CD4-positive, alpha-beta T cell (primary cell): Measurements from ENCODE around the gene TM9SF3. TPM values are rescaled to one million over a fixed set of nuclear protein-coding genes. Genes with fewer than 3 reads are reported as not detected.

ENCODE experiments used
- ATAC-seq: fragments of 200-7000 bp; cut with Tn5 transposase; one replicate; pipeline ENCODE4 v1.10.0; 2022; ENCODE audit warnings: mild to moderate bottlenecking; ENCODE audit not compliant: poor library complexity
- CTCF ChIA-PET: fragments of 350-600 bp; sonication (Branson Sonifier 250); formaldehyde crosslinking; loops from one replicate; lab custom pipeline; 2021; ENCODE audit warnings: antibody characterized with exemption, inconsistent platforms; lab: Charles Lee
- POLR2A ChIA-PET: fragments of 350-600 bp; sonication (Branson Sonifier 250); formaldehyde crosslinking; loops from one replicate; lab custom pipeline; 2021; ENCODE audit warnings: antibody characterized with exemption, inconsistent platforms; lab: Charles Lee
- DNase-seq, 14 experiments: peaks; one replicate each; pipeline ENCODE4 v3.0.0-alpha.2; 2013 to 2020; ENCODE audit warnings: mixed read lengths in 2 of 14
- H3K27ac ChIP-seq, 2 donors: one replicate each; pipeline versions ENCODE4 v1.5.1 to v1.7.0; 2013; ENCODE audit warnings: low read length in 2 of 2, low read depth in 1 of 2, mild to moderate bottlenecking in 1 of 2
- H3K27me3 ChIP-seq, 2 experiments: 1 replicate in 1 of 2; 2 replicates in 1 of 2; pipeline versions ENCODE4 v1.6.1 to v1.7.0; 2013; ENCODE audit warnings: low read length in 2 of 2, control low read depth in 1 of 2, mild to moderate bottlenecking in 1 of 2, moderate library complexity in 1 of 2; ENCODE audit not compliant: insufficient read depth in 2 of 2, control insufficient read depth in 1 of 2
- H3K36me3 ChIP-seq: one replicate; pipeline ENCODE4 v1.6.1; 2013; ENCODE audit warnings: low read length, control low read depth; ENCODE audit not compliant: insufficient read depth
- H3K4me1 ChIP-seq: one replicate; pipeline ENCODE4 v1.6.1; 2013; ENCODE audit warnings: low read length, control low read depth; ENCODE audit not compliant: insufficient read depth
- H3K4me3 ChIP-seq: one replicate; pipeline ENCODE4 v1.5.1; 2013; ENCODE audit warnings: mild to moderate bottlenecking, low read length, moderate library complexity
- H3K9me3 ChIP-seq, 2 experiments: 1 replicate in 1 of 2; 2 replicates in 1 of 2; pipeline versions ENCODE4 v1.6.1 to v1.7.0; 2013; ENCODE audit warnings: low read length in 2 of 2, mild to moderate bottlenecking in 2 of 2, control low read depth in 1 of 2, moderate library complexity in 1 of 2; ENCODE audit not compliant: control insufficient read depth in 1 of 2, insufficient read depth in 1 of 2
- H3K27ac Mint-ChIP-seq: one replicate; pipeline ENCODE4 v1.8.0; 2020; ENCODE audit warnings: mixed read lengths
- H3K27me3 Mint-ChIP-seq: one replicate; pipeline ENCODE4 v1.8.0; 2021; ENCODE audit warnings: mixed read lengths
- H3K36me3 Mint-ChIP-seq: one replicate; pipeline ENCODE4 v1.8.0; 2021; ENCODE audit warnings: low read depth, mixed read lengths
- H3K4me1 Mint-ChIP-seq: one replicate; pipeline ENCODE4 v1.8.0; 2021; ENCODE audit warnings: low read depth, mixed read lengths
- H3K4me3 Mint-ChIP-seq: one replicate; pipeline ENCODE4 v1.8.0; 2020; ENCODE audit warnings: mild to moderate bottlenecking, mixed read lengths
- H3K9me3 Mint-ChIP-seq: one replicate; pipeline ENCODE4 v1.8.0; 2020; ENCODE audit warnings: mixed read lengths
- intact Hi-C, 2 experiments: fragments of 100-400 bp; cut with DNase I in 1 of 2; cut with micrococcal nuclease in 1 of 2; formaldehyde crosslinking; loops; one replicate each; pipeline versions ENCODE4 v1.15.1 to v1.9.0; 2023 to 2025; cut with DNase I, micrococcal nuclease
- total RNA-seq, 174 experiments: library from RNA in 2 of 174; stranded (reverse) in 2 of 174; gene quantifications; one replicate each; pipeline ENCODE4 v1.2.3 and lab custom pipeline; 2021 to 2026
- TF ChIP-seq, protein P1 (sequence below): fragments of 200-600 bp; IDR thresholded peaks from one replicate; pipeline ENCODE4 v1.8.0; 2022; ENCODE audit warnings: antibody characterized with exemption, mild to moderate bottlenecking

TM9SF3 gene
- total RNA-seq, 2 experiments from 2014 or later, result 92.4 to 92.7 TPM

DNA sequence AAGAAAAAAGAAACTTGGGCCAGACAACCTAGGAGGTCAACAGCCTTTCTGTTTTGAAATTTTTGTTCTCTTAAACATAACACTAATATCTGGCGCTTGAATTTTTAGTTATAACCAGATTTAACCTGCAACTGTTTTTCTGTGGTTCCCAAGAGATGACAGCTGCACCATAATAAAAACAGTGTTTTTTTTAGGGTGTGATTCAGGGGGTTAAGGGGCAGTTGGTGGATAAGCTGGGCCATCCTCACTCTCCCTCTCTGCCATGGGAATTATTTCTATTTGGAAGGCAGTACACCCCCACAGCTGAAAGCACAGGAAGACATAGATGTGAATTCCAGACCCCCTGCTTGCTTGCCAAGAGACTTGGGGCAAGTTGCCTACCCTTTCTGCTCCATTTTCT is 20.1 kb upstream of the TM9SF3 start:
- Histone ChIP-seq H3K4me1 (peaks cover 14% of the 10 kb centered on the region), H3K4me3 (no peak overlapping the region), H3K36me3 (no peaks in the 10 kb centered on the region), H3K27me3 (no peaks in the 10 kb centered on the region), H3K9me3 (no peaks in the 10 kb centered on the region), H3K27ac (no peak overlapping the region)
- ATAC-seq, result no peak
- CTCF ChIA-PET, result no interaction called here
- Mint-ChIP-seq H3K27me3 (no peaks in the 10 kb centered on the region), H3K36me3 (no peaks in the 10 kb centered on the region), H3K4me3 (no peak overlapping the region), H3K27ac (no peak overlapping the region), H3K4me1 (peaks cover 5% of the 10 kb centered on the region), H3K9me3 (no peaks in the 10 kb centered on the region)
- intact Hi-C loops, result no loop called here
- TF ChIP-seq, protein P1, sequence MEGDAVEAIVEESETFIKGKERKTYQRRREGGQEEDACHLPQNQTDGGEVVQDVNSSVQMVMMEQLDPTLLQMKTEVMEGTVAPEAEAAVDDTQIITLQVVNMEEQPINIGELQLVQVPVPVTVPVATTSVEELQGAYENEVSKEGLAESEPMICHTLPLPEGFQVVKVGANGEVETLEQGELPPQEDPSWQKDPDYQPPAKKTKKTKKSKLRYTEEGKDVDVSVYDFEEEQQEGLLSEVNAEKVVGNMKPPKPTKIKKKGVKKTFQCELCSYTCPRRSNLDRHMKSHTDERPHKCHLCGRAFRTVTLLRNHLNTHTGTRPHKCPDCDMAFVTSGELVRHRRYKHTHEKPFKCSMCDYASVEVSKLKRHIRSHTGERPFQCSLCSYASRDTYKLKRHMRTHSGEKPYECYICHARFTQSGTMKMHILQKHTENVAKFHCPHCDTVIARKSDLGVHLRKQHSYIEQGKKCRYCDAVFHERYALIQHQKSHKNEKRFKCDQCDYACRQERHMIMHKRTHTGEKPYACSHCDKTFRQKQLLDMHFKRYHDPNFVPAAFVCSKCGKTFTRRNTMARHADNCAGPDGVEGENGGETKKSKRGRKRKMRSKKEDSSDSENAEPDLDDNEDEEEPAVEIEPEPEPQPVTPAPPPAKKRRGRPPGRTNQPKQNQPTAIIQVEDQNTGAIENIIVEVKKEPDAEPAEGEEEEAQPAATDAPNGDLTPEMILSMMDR, result no peak
- POLR2A ChIA-PET, result no interaction called here
- no peak for DNase-seq

DNA sequence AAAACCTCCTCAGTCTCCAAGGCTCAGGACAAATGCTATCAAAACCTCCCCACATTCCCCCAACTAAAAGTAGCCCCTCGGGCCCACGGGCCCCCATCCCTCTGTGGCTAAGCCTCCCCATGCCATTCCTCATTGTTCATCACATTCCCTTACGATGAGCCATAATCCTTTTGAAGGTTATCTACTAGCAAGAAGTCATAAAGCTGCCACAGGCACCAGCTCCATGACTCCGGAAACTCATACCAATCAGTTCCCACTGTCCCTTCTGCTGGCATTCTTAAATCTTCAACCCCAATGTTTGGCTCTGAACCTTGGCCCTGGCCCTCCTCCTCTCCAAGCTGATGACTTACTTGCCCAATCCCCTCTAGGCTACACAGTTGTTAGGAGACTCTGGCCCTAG is 19.4 kb upstream of the TM9SF3 start:
- Mint-ChIP-seq H3K4me3 (no peak overlapping the region), H3K36me3 (no peaks in the 10 kb centered on the region)
- intact Hi-C loops, result no loop called here

DNA sequence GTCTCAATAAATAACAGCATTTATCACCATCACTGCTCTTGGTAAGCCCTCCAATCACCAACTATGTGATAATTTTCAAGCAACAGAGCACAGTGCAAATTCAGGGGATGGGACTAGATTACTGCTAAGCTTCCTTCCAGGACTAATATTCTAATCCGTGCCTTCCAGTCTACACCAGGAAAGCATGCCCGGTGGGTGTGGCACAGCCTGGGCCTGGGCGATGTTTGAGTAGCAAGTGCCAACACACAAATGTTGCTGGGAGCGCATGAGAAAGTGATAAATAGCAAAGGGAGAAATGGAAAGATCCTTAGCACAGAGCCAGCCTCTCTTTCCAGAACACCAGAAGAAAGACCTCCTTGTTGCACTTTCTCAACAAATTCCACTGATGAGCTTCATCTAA is 13.5 kb upstream of the TM9SF3 start:
- no peaks in the 10 kb centered on the region for H3K4me1 Mint-ChIP-seq
- no peak overlapping the region for H3K27ac ChIP-seq
- H3K27ac Mint-ChIP-seq, result no peak overlapping the region
- no peak for DNase-seq
- ChIA-PET POLR2A (no interaction called here), CTCF (no interaction called here)
- H3K27me3 ChIP-seq, result no peaks in the 10 kb centered on the region
- no peaks in the 10 kb centered on the region for H3K9me3 Mint-ChIP-seq
- no peaks in the 10 kb centered on the region for H3K36me3 ChIP-seq
- no peak overlapping the region for H3K4me3 ChIP-seq
- ATAC-seq, result no peak
- H3K4me1 ChIP-seq, result no peaks in the 10 kb centered on the region
- H3K9me3 ChIP-seq, result no peaks in the 10 kb centered on the region
- TF ChIP-seq, protein P1, result no peak
- no peaks in the 10 kb centered on the region for H3K27me3 Mint-ChIP-seq
- intact Hi-C loops, result no loop called here
- no peak overlapping the region for H3K4me3 Mint-ChIP-seq
- H3K36me3 Mint-ChIP-seq, result no peaks in the 10 kb centered on the region

More for the DNA sequence above, 19.4 kb upstream of the TM9SF3 start:
- no peaks in the 10 kb centered on the region for H3K36me3 ChIP-seq
- Mint-ChIP-seq H3K27ac (no peak overlapping the region), H3K9me3 (no peaks in the 10 kb centered on the region), H3K4me1 (peaks cover 5% of the 10 kb centered on the region), H3K27me3 (no peaks in the 10 kb centered on the region)
- H3K9me3 ChIP-seq, result no peaks in the 10 kb centered on the region
- TF ChIP-seq, protein P1, result no peak
- H3K27me3 ChIP-seq, result no peaks in the 10 kb centered on the region
- peaks cover 14% of the 10 kb centered on the region for H3K4me1 ChIP-seq
- no peak overlapping the region for H3K27ac ChIP-seq
- DNase-seq (no peak), ATAC-seq (no peak)
- POLR2A ChIA-PET, result no interaction called here
- no peak overlapping the region for H3K4me3 ChIP-seq
- CTCF ChIA-PET, result no interaction called here
